ENCODE data around the gene STMND1. TPM values are rescaled to one million over a fixed set of nuclear protein-coding genes. Genes with fewer than 3 reads are reported as not detected.

Gene STMND1
- total RNA-seq, 4 donors from 2014 or later = not detected

DNA sequence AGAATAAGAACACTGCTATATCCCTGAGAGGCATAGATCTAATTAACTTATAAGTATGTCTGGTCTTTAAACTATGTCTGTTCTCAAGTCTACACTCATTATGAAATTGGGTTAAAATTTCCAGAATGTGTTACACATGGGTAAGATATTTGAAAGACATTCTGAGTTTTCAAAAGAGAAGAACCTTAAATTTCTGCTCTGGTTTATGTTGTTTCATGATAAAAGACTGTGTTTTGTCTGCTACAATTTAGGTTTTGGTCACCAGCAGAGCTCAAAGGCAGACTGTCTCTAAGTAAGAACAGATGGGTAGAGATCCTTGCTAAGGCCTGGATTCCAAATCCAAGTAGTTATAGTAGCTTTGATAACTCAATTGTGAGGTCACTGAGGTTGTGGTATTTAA, 6.0 kb downstream of the STMND1 start:
- TF ChIP-seq EP300 (IDR thresholded peaks at IDR 0.05) (no peak), POLR2A (IDR thresholded peaks at IDR 0.05) (no peak), POLR2AphosphoS5 (IDR thresholded peaks at IDR 0.05) (no peak)
- TF ChIP-seq, protein P1, sequence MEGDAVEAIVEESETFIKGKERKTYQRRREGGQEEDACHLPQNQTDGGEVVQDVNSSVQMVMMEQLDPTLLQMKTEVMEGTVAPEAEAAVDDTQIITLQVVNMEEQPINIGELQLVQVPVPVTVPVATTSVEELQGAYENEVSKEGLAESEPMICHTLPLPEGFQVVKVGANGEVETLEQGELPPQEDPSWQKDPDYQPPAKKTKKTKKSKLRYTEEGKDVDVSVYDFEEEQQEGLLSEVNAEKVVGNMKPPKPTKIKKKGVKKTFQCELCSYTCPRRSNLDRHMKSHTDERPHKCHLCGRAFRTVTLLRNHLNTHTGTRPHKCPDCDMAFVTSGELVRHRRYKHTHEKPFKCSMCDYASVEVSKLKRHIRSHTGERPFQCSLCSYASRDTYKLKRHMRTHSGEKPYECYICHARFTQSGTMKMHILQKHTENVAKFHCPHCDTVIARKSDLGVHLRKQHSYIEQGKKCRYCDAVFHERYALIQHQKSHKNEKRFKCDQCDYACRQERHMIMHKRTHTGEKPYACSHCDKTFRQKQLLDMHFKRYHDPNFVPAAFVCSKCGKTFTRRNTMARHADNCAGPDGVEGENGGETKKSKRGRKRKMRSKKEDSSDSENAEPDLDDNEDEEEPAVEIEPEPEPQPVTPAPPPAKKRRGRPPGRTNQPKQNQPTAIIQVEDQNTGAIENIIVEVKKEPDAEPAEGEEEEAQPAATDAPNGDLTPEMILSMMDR (IDR thresholded peaks at IDR 0.05) = no peak
- Histone ChIP-seq H3K9me3 (no peaks in the 10 kb centered on the region), H3K36me3 (no peaks in the 10 kb centered on the region), H3K4me1 (no peaks in the 10 kb centered on the region), H3K4me3 (no peak overlapping the region), H3K27ac (no peak overlapping the region), H3K27me3 (peaks cover 45% of the 10 kb centered on the region)
- no peak for ATAC-seq

DNA sequence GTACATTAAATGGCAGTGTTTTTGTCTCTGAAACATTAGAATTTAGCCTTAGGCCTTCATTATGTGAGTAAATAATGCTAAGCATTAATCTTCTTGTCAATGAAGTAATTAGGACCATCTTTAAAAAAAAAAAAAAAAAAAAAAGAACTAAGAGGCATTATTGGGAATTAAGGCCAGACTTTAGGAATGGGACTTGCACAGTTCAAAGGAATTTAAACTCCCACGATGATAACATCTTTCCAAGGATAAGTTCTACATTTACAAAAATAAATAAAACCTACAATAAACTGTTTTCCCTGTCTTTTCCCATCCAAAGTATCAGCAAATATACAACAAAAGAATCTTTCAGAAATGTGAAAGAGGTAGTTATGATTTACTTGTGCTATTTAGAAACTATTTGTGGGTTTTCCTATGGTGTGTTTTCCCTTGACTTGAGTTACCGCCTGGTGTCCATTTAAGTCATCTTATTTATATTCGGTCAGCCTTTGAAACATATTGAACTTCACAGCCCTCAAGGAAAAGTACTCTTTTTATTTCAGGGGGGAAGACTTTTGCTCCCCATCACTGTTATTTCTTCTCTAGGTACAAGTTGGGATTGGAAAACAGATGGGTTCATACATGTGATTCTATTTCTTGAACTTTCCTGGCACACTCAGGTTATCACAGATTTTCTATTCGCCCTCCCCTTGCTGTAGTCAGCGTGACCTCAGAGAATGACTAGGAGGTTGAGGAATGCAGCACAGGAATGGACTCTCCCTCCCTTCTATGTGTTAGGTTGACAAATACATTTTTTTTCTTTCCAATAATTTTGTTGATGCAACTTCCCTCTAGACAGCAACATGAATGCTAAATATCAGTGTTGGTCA, 13.6 kb downstream of the STMND1 start:
- TF ChIP-seq, protein P1 (IDR thresholded peaks at IDR 0.05) = no peak
- TF ChIP-seq POLR2A (IDR thresholded peaks at IDR 0.05) (no peak), EP300 (IDR thresholded peaks at IDR 0.05) (no peak), POLR2AphosphoS5 (IDR thresholded peaks at IDR 0.05) (no peak)
- H3K27ac ChIP-seq = no peak overlapping the region
- 71 to 83% methylated on average over 5 of the region's 5 CpGs for WGBS, 2 donors (ENCODE audit: low coverage in 1 of 2)
- H3K4me3 ChIP-seq = no peak overlapping the region
- no peaks in the 10 kb centered on the region for H3K36me3 ChIP-seq
- H3K9me3 ChIP-seq = no peaks in the 10 kb centered on the region
- no peaks in the 10 kb centered on the region for H3K27me3 ChIP-seq
- no peak for ATAC-seq
- H3K4me1 ChIP-seq = no peaks in the 10 kb centered on the region

DNA sequence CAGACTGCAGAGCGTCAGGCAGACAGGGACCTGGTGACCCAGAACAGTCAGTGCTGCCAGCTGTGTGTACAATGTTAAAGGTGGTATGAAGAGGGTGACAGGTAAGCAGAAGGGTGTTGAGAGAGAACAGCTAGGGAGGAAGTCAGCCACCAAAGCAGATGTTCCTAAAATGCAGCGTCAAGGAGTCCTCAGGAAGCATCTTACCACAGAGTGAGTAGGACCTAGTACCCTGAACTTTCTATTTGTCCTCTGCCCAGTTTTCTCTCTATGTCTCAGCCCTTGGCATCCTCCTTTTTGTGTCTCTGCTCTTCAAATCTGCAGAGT, 14.2 kb downstream of the STMND1 start:
- Histone ChIP-seq H3K9me3 (no peaks in the 10 kb centered on the region), H3K27ac (no peak overlapping the region), H3K36me3 (no peaks in the 10 kb centered on the region), H3K27me3 (no peaks in the 10 kb centered on the region), H3K4me3 (no peak overlapping the region), H3K4me1 (no peaks in the 10 kb centered on the region)
- TF ChIP-seq, protein P1 (IDR thresholded peaks at IDR 0.05) = no peak
- TF ChIP-seq POLR2A (IDR thresholded peaks at IDR 0.05) (no peak), EP300 (IDR thresholded peaks at IDR 0.05) (no peak), POLR2AphosphoS5 (IDR thresholded peaks at IDR 0.05) (no peak)
- ATAC-seq = no peak
- WGBS, 2 donors (ENCODE audit: low coverage in 1 of 2) = 80 to 83% methylated on average over 1 to 2 of the region's 2 CpGs

DNA sequence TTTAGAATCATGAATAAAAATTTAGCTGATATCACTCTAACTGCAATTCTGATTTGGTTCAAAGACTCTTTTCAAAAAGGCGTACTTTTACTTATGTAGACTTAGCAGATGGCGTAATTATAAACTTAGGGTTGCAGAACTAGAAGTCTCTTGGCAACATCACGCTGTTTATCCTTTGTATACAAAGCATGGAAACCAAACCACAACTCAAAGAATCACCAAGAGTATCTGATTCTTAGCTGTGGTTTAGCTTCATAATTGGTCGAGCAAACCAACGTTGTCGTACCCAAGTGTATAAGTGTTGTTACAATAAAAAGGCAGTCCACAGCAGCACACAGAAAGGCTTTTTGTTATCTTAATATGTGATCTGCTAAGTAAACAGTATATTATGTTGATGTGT, 18.2 kb downstream of the STMND1 start:
- H3K9me3 ChIP-seq = no peaks in the 10 kb centered on the region
- TF ChIP-seq POLR2A (IDR thresholded peaks at IDR 0.05) (no peak), EP300 (IDR thresholded peaks at IDR 0.05) (no peak), POLR2AphosphoS5 (IDR thresholded peaks at IDR 0.05) (no peak)
- TF ChIP-seq, protein P1 (IDR thresholded peaks at IDR 0.05) = no peak
- H3K4me1 ChIP-seq = no peaks in the 10 kb centered on the region
- ATAC-seq = no peak
- no peak overlapping the region for H3K4me3 ChIP-seq
- 71 to 81% methylated on average over 5 to 6 of the region's 6 CpGs for WGBS, 2 donors (ENCODE audit: low coverage in 1 of 2)
- H3K27me3 ChIP-seq = no peaks in the 10 kb centered on the region
- no peaks in the 10 kb centered on the region for H3K36me3 ChIP-seq
- no peak overlapping the region for H3K27ac ChIP-seq

DNA sequence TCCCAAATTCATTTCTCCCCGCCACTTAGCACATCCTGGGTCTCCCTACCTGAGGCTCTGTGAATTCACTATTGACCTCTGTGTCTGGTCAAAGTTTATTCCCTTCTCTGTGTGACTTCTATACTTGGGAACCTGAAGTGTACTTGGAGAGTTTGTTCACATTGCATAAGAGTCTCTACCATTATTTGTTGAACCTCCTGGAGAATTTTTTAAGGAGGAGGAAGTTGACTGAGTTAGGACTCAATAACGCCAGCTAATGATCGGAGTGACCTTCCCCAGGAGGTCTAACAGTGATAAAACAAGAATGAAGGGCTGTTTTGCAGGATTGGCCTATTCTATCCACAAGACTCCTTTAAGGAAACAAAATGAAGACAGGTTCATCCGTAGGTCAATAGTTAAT, 23.6 kb downstream of the STMND1 start:
- Histone ChIP-seq H3K9me3 (no peaks in the 10 kb centered on the region), H3K27ac (no peak overlapping the region), H3K4me1 (no peaks in the 10 kb centered on the region), H3K36me3 (no peaks in the 10 kb centered on the region), H3K27me3 (peaks cover 5% of the 10 kb centered on the region), H3K4me3 (no peak overlapping the region)
- TF ChIP-seq, protein P1 (IDR thresholded peaks at IDR 0.05) = no peak
- TF ChIP-seq POLR2AphosphoS5 (IDR thresholded peaks at IDR 0.05) (no peak), POLR2A (IDR thresholded peaks at IDR 0.05) (no peak), EP300 (IDR thresholded peaks at IDR 0.05) (no peak)
- ATAC-seq = no peak
- WGBS, 2 donors (ENCODE audit: low coverage in 1 of 2) = 64 to 73% methylated on average over 4 of the region's 4 CpGs
